A673 (cell line): Measurements from ENCODE around the gene ARPC2. TPM values are rescaled to one million over a fixed set of nuclear protein-coding genes. Genes with fewer than 3 reads are reported as not detected.

ENCODE experiments used
- BruUV-seq: library from RNA; stranded (reverse); fragments of 400-500 nt; replicated peaks from 2 replicates; lab custom pipeline; 2021; lab: Mats Ljungman, UMichigan
- CTCF ChIA-PET: fragments of 300-600 bp; sonication (Branson Sonifier 250); formaldehyde crosslinking; loops from one replicate; lab custom pipeline; 2022; ENCODE audit warnings: antibody characterized with exemption; lab: Charles Lee
- POLR2A ChIA-PET: fragments of 300-600 bp; sonication (Branson Sonifier 250); formaldehyde crosslinking; loops from one replicate; lab custom pipeline; 2022; ENCODE audit warnings: antibody characterized with exemption; ENCODE audit not compliant: low non-redundant PET; lab: Charles Lee
- DNase-seq: peaks from one replicate; pipeline ENCODE4 v3.0.0-alpha.2; 2015; ENCODE audit warnings: low spot score
- H3K27ac ChIP-seq: fragments of 200-600 bp; sonication (generic); 2 replicates; pipeline ENCODE4 v1.5.1; 2016; ENCODE audit warnings: mixed run types, low read depth, mild to moderate bottlenecking, mixed read lengths, antibody characterized with exemption, low read length; ENCODE audit not compliant: poor library complexity, severe bottlenecking
- H3K27me3 ChIP-seq: fragments of 200-600 bp; sonication (generic); replicated peaks from 2 replicates; pipeline ENCODE4 v1.6.1; 2017; ENCODE audit warnings: mixed run types, low read depth, mild to moderate bottlenecking, mixed read lengths, antibody characterized with exemption, low read length; ENCODE audit not compliant: insufficient read depth, poor library complexity
- H3K36me3 ChIP-seq: fragments of 200-600 bp; sonication (generic); 2 replicates; pipeline ENCODE4 v1.6.1; 2016; ENCODE audit warnings: mixed run types, mild to moderate bottlenecking, mixed read lengths, antibody characterized with exemption, low read length; ENCODE audit not compliant: insufficient read depth, poor library complexity, severe bottlenecking
- H3K4me1 ChIP-seq: fragments of 200-600 bp; sonication (generic); 2 replicates; pipeline ENCODE4 v1.6.1; 2017; ENCODE audit warnings: mixed run types, mild to moderate bottlenecking, mixed read lengths, antibody characterized with exemption, low read length; ENCODE audit not compliant: insufficient read depth, poor library complexity, severe bottlenecking
- H3K4me3 ChIP-seq: fragments of 200-600 bp; sonication (generic); 2 replicates; pipeline ENCODE4 v1.5.1; 2016; ENCODE audit warnings: low read depth, mixed run types, mild to moderate bottlenecking, mixed read lengths, low read length; ENCODE audit not compliant: poor library complexity, severe bottlenecking
- H3K9me3 ChIP-seq: fragments of 200-600 bp; sonication (generic); 2 replicates; pipeline ENCODE4 v1.6.1; 2016; ENCODE audit warnings: mixed run types, low read depth, mild to moderate bottlenecking, mixed read lengths, antibody characterized with exemption, low read length; ENCODE audit not compliant: poor library complexity, severe bottlenecking
- EZH2 ChIP-seq: fragments of 200-600 bp; sonication (generic); IDR thresholded peaks from 2 replicates; pipeline ENCODE4 v1.6.1; 2017; ENCODE audit warnings: borderline replicate concordance, low read depth, mild to moderate bottlenecking, mixed read lengths, antibody characterized with exemption, low read length; ENCODE audit not compliant: poor library complexity, severe bottlenecking
- intact Hi-C: fragments of 100-400 bp; cut with micrococcal nuclease; formaldehyde crosslinking; loops from one replicate; pipeline ENCODE4 v1.10.0; 2022; ENCODE audit not compliant: unreplicated experiment
- total RNA-seq: library from RNA; stranded (reverse); gene quantifications from 2 replicates; pipeline ENCODE4 v1.2.3, GENCODE V29; 2021
- TF ChIP-seq, protein P1 (sequence below): fragments of 300-800, 200-600 bp; sonication (generic); conservative IDR thresholded peaks from 2 replicates; pipeline ENCODE4 v1.5.1; 2017; ENCODE audit warnings: low read depth, mild to moderate bottlenecking, antibody characterized with exemption, low read length, moderate library complexity, mixed read lengths

The ARPC2 gene
- total RNA-seq, 1 experiment from 2014 or later, result 291 TPM

DNA sequence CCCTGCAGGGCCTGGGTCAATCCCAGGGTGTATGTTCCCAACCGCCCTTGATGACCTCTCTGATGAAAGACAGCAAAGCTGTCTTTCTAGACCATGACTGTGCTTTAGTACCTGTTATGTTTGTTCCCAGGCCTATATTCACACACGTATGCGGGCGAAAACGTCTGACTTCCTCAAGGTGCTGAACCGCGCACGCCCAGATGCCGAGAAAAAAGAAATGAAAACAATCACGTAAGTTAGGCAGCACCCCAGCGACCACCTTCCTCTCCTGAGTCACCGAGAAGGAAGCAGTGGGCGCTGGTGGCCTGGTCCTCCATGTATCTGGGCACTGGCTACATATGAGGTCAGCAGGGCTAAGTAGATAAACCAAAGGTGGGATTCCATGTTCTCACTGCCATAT, 32.7 kb downstream of the ARPC2 start:
- BruUV-seq, result no TSS peak
- Histone ChIP-seq H3K9me3 (no peaks in the 10 kb centered on the region), H3K4me3 (no peak overlapping the region), H3K27ac (no peak overlapping the region), H3K36me3 (peaks cover 96% of the 10 kb centered on the region), H3K4me1 (no peaks in the 10 kb centered on the region), H3K27me3 (no peaks in the 10 kb centered on the region)
- DNase-seq, result no peak
- POLR2A ChIA-PET, result no interaction called here
- intact Hi-C loops, result no loop called here
- CTCF ChIA-PET, result no interaction called here
- TF ChIP-seq, protein P1, sequence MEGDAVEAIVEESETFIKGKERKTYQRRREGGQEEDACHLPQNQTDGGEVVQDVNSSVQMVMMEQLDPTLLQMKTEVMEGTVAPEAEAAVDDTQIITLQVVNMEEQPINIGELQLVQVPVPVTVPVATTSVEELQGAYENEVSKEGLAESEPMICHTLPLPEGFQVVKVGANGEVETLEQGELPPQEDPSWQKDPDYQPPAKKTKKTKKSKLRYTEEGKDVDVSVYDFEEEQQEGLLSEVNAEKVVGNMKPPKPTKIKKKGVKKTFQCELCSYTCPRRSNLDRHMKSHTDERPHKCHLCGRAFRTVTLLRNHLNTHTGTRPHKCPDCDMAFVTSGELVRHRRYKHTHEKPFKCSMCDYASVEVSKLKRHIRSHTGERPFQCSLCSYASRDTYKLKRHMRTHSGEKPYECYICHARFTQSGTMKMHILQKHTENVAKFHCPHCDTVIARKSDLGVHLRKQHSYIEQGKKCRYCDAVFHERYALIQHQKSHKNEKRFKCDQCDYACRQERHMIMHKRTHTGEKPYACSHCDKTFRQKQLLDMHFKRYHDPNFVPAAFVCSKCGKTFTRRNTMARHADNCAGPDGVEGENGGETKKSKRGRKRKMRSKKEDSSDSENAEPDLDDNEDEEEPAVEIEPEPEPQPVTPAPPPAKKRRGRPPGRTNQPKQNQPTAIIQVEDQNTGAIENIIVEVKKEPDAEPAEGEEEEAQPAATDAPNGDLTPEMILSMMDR, result no peak

DNA sequence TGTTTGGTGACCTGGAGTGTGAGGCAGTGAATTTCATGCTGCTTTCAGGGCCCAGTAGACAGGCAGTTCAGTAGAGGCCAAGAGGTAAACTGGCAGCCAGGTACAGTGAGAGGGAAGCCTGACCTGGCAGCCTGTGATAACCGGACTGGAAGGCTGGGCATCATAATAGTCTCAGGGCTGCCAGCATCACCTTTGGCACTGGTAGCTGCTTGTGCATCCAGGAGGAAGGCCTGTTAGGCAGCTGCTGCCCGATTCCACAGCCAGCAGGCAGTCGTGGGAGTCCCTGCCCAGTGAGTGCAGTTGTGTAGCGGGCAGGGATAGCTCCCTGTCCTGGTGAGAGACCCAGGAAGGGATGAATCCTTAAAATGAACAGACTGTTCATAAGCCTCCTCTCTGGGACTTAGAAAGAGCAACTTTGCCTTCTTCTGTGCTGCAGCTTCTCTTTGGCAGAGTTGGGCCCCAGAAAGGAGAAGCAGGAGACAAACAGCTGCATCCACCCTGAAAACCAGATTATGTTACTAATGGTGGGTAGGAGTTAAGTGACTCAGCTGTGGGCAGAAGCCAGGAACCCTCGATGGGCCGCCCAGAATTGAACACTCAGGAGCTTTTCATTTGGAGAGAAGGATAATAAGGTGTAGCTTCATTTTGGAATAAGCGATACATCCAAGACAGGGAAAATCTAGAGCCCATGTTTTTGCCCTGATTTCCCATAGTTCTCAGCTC, 35.7 kb downstream of the ARPC2 start:
- intact Hi-C loops, result no loop called here
- H3K36me3 ChIP-seq, result peaks cover 84% of the 10 kb centered on the region

DNA sequence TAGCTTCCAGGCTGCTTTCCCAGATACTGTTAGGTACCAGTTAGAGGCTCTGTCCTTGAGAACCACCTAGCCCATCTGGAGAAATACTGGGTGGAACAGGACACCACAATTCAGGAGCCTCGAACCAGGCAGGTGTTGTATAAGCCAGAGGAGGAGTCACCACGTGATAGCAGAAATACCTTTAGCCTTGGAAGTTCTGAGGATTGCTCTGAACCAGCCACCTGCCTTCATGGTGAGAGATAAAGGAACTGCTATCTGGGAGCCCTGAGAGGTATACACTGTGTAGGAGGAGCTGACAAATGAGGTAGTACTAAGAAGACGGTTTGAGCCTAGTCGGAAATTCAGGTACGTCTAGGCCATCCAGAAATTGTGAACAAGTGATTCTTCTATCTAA, 36.2 kb downstream of the ARPC2 start:
- Histone ChIP-seq H3K9me3 (no peaks in the 10 kb centered on the region), H3K27me3 (no peaks in the 10 kb centered on the region), H3K4me3 (no peak overlapping the region), H3K27ac (no peak overlapping the region), H3K4me1 (no peaks in the 10 kb centered on the region), H3K36me3 (peaks cover 78% of the 10 kb centered on the region)
- ChIA-PET POLR2A (no interaction called here), CTCF (no interaction called here)
- TF ChIP-seq, protein P1, result no peak
- TF ChIP-seq EZH2, result no peak
- intact Hi-C loops, result no loop called here
- BruUV-seq, result no TSS peak
- DNase-seq, result no peak

More for the DNA sequence above, 35.7 kb downstream of the ARPC2 start:
- Histone ChIP-seq H3K27me3 (no peaks in the 10 kb centered on the region), H3K4me1 (no peaks in the 10 kb centered on the region), H3K4me3 (no peak overlapping the region), H3K9me3 (no peaks in the 10 kb centered on the region), H3K27ac (no peak overlapping the region)
- DNase-seq, result no peak
- CTCF ChIA-PET, result no interaction called here
- no TSS peak for BruUV-seq
- TF ChIP-seq, protein P1, result no peak
- TF ChIP-seq EZH2, result no peak
- POLR2A ChIA-PET, result no interaction called here
